NOMO-1 treated with DMSO at 0.1 percent for 48 hours (cell line): ENCODE measurements around the gene DCAF12L2.
A peak's percentile ranks its signal among the peaks of the same experiment; 100 is the strongest.
"Not testable (repeated sequence)": the region's sequence is repeated elsewhere in the genome, so short reads cannot be mapped to it uniquely, and the experiment has no call there.

Experiments
- DNase-seq: peaks from one replicate; lab custom pipeline; 2025; ENCODE audit not compliant: unreplicated experiment; lab: John Stamatoyannopoulos, UW

The DCAF12L2 gene

GRCh38 chrX:126165721-126166461 is at the start of gene DCAF12L2:
Gene DCAF12L2 (minus strand): TSS chrX:126166289. CDS start chrX:126165924, 365 bp downstream.
- no peak for DNase-seq

DNA sequence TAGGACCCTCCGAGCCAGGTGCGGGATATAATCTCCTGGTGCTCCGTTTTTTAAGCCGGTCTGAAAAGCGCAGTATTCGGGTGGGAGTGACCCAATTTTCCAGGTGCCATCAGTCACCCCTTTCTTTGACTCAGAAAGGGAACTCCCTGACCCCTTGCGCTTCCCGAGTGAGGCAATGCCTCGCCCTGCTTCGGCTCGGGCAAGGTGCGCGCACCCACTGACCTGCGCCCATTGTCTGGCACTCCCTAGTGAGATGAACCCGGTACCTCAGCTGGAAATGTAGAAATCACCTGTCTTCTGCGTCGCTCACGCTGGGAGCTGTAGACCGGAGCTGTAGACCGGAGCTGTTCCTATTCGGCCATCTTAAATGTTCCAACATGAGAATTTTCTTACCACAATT is 24.8 kb upstream of the DCAF12L2 start:
- DNase-seq = not testable (repeated sequence)

DNA sequence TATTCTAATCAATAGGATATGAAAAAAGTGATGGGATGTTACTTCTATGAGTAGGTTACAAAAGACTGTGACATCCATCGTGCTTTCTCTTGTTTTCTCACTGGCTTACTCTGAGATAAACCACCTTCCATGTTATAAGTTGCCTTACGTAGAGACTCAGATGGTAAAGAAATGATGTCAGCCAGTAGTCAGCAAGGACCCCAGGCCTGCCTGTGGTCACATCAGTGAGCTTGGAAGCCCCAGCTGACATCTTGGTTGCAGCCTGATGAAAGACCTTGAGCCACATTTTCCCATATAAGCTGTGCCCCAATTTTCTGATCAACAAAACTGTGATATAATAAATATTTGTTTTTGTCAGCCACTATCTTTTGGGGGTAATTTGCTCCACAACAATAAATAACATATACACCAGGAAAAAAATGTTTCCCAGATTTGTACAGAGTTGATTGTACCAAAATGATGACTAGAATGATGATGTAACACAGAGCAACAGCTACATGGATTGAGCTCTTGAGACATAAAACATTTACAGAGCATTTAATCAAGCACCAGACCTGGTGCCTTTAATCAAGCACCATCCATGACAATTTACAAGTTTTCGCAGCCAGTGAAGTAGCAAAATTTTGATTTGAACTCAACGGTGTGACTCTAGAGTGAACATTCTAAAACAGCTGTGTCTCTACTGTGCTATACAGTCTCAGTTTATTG is 11.2 kb upstream of the DCAF12L2 start:
- no peak for DNase-seq

DNA sequence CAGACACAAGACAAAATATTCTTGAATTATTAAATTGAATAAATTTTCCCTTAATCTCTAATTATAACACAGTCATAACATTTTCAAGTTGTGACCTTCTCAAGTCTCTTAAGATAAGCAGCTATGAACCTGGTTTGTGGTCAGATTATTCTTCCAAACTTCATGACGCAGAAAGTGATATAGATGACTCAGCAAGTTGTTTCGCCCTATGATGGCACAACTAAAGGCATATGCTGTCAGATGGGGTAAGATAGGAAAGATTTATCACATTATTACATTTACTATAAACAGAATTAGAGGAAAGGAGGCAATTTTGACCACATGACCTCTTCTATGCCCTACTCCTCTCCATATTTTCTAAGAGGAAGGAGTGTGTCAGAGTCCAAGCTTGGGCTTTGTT is 4.6 kb upstream of the DCAF12L2 start:
- no peak for DNase-seq

DNA sequence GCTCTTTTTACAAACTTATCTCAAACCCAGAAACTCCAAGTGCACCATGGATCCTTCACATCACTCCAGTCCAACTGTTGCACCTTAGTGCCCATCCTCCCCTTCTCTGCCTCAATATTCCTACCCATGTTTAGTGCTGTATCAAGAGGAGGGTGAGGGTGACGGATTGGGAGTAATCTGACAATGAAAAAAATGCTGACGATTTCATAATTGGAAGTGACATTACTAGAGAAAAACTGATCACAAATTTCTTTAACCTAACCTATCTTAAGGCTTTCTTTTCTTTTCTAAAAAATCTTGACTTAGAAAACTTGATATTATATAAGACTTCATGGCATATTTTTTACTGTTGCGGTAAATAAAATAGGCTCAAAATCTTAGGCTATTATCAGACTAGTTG is 1.5 kb upstream of the DCAF12L2 start:
- DNase-seq = no peak

GRCh38 chrX:126165401-126165720 is 728 bp downstream of the DCAF12L2 start:
- no peak for DNase-seq

DNA sequence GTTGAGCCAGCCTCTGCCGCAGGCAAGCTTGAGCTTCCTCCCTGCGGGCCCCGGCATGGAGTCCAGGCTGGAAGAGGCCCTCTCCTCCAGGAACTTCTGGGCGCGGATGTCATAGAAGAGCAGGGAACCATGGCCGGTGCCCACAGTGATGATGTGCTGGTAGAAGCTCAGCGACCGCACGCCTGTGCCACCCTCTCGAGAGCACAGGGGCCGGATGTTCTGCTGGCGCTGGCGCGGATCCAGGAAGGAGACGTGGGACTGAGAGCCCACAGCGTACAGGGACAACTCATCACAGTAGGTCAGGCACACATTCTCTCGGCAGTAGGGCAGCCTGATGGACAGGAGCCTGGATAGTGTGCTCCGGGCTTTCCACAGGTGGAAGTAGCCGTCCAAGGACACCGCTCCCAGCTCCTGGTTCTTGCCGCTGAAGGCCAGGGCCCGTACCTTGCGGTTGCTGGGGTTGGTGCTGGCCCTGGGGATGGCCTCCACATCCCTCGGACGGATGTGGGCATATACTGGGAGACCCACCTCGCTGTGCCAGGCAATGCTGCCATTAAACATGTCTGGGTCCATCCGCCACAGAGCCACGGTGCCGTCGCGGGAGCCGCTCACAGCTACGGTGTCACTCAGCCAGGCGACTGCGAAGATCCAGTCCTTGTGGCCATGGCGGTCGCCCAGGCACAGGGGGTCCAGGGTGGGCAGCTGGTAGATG is 1.2 kb downstream of the DCAF12L2 start:
- no peak for DNase-seq

GRCh38 chrX:126164226-126164625 is 1.9 kb downstream of the DCAF12L2 start:
- DNase-seq = no peak

GRCh38 chrX:126141014-126141413 is 25.1 kb downstream of the DCAF12L2 start:
- DNase-seq = no peak

DNA sequence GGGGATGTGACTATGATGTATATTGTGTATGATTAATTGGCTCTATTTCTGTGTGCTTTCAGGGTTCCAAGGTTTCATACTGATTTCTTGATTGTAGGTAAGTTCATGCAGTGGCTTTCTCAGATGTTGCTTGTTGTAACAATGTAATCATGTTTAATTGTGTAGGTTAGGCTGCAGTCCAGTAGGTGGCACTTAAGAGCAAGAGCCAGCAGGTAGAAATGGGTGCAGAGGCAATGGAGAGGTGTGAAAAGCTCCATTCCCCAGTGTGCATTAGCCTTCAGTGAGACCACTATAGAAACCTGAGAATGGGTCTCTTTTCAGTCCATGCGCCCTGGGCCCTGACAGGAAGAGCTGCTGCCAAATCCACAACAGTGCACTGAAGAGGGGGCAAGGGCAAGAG is 28.2 kb downstream of the DCAF12L2 start:
- DNase-seq = peak; percentile 1

DNA sequence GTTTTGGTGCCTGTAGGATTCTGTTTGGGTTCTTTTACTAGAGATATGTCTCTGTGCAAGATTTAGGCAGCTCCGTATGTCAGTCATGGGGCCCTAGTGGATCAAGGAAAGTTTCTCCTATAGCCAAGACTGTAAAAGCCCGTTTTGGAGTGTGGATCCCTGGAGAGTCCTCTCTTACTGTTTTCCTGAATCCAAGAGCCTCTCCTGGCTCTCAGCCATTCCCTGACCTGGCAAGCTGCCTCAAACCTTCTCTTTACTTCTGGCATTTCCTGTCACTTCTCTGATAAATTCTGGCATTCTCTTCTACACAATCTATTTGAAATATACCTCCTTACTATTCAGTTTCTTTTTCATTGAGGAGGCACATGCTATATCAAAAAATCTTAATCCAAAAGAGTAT is 41.4 kb downstream of the DCAF12L2 start:
- no peak for DNase-seq
